HepG2 (cell line): ENCODE measurements around the gene L3MBTL1. TPM values are rescaled to one million over a fixed set of nuclear protein-coding genes. Genes with fewer than 3 reads are reported as not detected.
A peak's percentile ranks its signal among the peaks of the same experiment; 100 is the strongest.

ENCODE experiments used
- ASH2L ChIP-seq: fragments of 300-600, 200-600 bp; sonication (generic); IDR thresholded peaks from 2 replicates; pipeline ENCODE4 v1.7.0; 2017; ENCODE audit warnings: low read depth, mild to moderate bottlenecking, moderate library complexity, mixed read lengths, low read length; ENCODE audit not compliant: insufficient read length
- BORCS8-MEF2B ChIP-seq: sonication (generic); formaldehyde crosslinking; IDR thresholded peaks from 2 replicates; pipeline ENCODE4 v1.8.0; 2022; ENCODE audit warnings: mild to moderate bottlenecking, missing genetic modification reagents
- BRCA1 ChIP-seq: sonication (generic); formaldehyde crosslinking; IDR thresholded peaks from 2 replicates; pipeline ENCODE4 v1.4.0; 2020; ENCODE audit warnings: missing genetic modification reagents
- CC2D1A ChIP-seq: sonication (generic); formaldehyde crosslinking; IDR thresholded peaks from 2 replicates; pipeline ENCODE4 v1.8.1; 2023; ENCODE audit warnings: mild to moderate bottlenecking, missing genetic modification reagents
- DNMT1 ChIP-seq: sonication (generic); formaldehyde crosslinking; IDR thresholded peaks from 2 replicates; pipeline ENCODE4 v1.5.1; 2020; ENCODE audit warnings: mild to moderate bottlenecking, missing genetic modification reagents
- JUND ChIP-seq: sonication (generic); formaldehyde crosslinking; IDR thresholded peaks from 2 replicates; pipeline ENCODE4 v1.8.0; 2022; ENCODE audit warnings: mild to moderate bottlenecking, missing genetic modification reagents
- MAZ ChIP-seq, 2 experiments: sonication (generic) in 1 of 2; formaldehyde crosslinking in 1 of 2; IDR thresholded peaks; 2 replicates each; pipeline versions ENCODE4 v1.5.0 to v1.6.1; 2012 to 2020; ENCODE audit warnings: low read depth in 2 of 2, mild to moderate bottlenecking in 2 of 2, borderline replicate concordance in 1 of 2, improper control_type of control experiment in 1 of 2, low read length in 1 of 2, missing genetic modification reagents in 1 of 2, moderate library complexity in 1 of 2
- MEIS1 ChIP-seq: sonication (generic); formaldehyde crosslinking; IDR thresholded peaks from 2 replicates; pipeline ENCODE4 v1.9.0; 2021; ENCODE audit warnings: mild to moderate bottlenecking, missing genetic modification reagents, moderate library complexity, borderline replicate concordance
- MTA1 ChIP-seq: sonication (generic); formaldehyde crosslinking; IDR thresholded peaks from 2 replicates; pipeline ENCODE4 v1.4.0; 2020; ENCODE audit warnings: missing genetic modification reagents, mild to moderate bottlenecking, borderline replicate concordance
- MZF1 ChIP-seq: sonication (generic); formaldehyde crosslinking; IDR thresholded peaks from 2 replicates; pipeline ENCODE4 v1.8.1; 2023; ENCODE audit warnings: mild to moderate bottlenecking, missing genetic modification reagents, borderline replicate concordance
- NFE2L2 ChIP-seq: fragments of 150-350 bp; IDR thresholded peaks from 2 replicates; pipeline ENCODE4 v1.6.1; 2014; ENCODE audit warnings: low read length
- RXRA ChIP-seq: sonication (generic); formaldehyde crosslinking; IDR thresholded peaks from 2 replicates; pipeline ENCODE4 v1.5.1; 2020; ENCODE audit warnings: missing genetic modification reagents
- SMC3 ChIP-seq: IDR thresholded peaks from 2 replicates; pipeline ENCODE4 v1.6.1; 2011; ENCODE audit warnings: low read length, improper control_type of control experiment
- SP140L ChIP-seq: sonication (generic); formaldehyde crosslinking; IDR thresholded peaks from 2 replicates; pipeline ENCODE4 v1.4.0; 2020; ENCODE audit warnings: missing genetic modification reagents, borderline replicate concordance
- ZBTB8A ChIP-seq: sonication (generic); formaldehyde crosslinking; IDR thresholded peaks from 2 replicates; pipeline ENCODE4 v1.4.0; 2020; ENCODE audit warnings: mild to moderate bottlenecking, low read depth, missing genetic modification reagents, borderline replicate concordance
- ZNF232 ChIP-seq: sonication (generic); formaldehyde crosslinking; IDR thresholded peaks from 2 replicates; pipeline ENCODE4 v1.4.0; 2020; ENCODE audit warnings: missing genetic modification reagents, borderline replicate concordance
- ZNF343 ChIP-seq: sonication (generic); formaldehyde crosslinking; IDR thresholded peaks from 2 replicates; pipeline ENCODE4 v1.4.0; 2020; ENCODE audit warnings: mild to moderate bottlenecking, missing genetic modification reagents
- ZNF780A ChIP-seq: sonication (generic); formaldehyde crosslinking; IDR thresholded peaks from 2 replicates; pipeline ENCODE4 v1.8.0; 2022; ENCODE audit warnings: mild to moderate bottlenecking, missing genetic modification reagents, moderate library complexity
- ZNF839 ChIP-seq: sonication (generic); formaldehyde crosslinking; IDR thresholded peaks from 2 replicates; pipeline ENCODE4 v1.4.0; 2020; ENCODE audit warnings: missing genetic modification reagents, mild to moderate bottlenecking, borderline replicate concordance
- ZSCAN22 ChIP-seq: sonication (generic); formaldehyde crosslinking; IDR thresholded peaks from 2 replicates; pipeline ENCODE4 v1.4.0; 2020; ENCODE audit warnings: mild to moderate bottlenecking, missing genetic modification reagents
- polyA plus RNA-seq, 8 experiments: library from polyadenylated mRNA; depleted of rRNA in 3 of 8; stranded (reverse) in 7 of 8; unstranded in 1 of 8; fragments of >200 nt; fragmentation: Illumina TruSeq in 4 of 8; extraction: Trizol in 4 of 8; gene quantifications; 2 replicates each; pipeline versions ENCODE4 v1.2.1 to v1.2.3, GENCODE V29; 2011 to 2016; ENCODE audit warnings: low read depth in 4 of 8, missing spikeins in 1 of 8, mixed read lengths in 1 of 8; ENCODE audit not compliant: insufficient read depth in 1 of 8
- total RNA-seq, 5 experiments: library from RNA; depleted of rRNA; stranded (reverse); fragments of >200 nt; fragmentation: Illumina TruSeq; extraction: Trizol; gene quantifications; 2 replicates each; pipeline ENCODE4 v1.2.3, GENCODE V29; 2016; ENCODE audit warnings: low read depth in 1 of 5
- TF ChIP-seq, protein P1 (sequence below): sonication (generic); formaldehyde crosslinking; IDR thresholded peaks from 2 replicates; pipeline ENCODE4 v1.4.0; 2020; ENCODE audit warnings: missing genetic modification reagents, mild to moderate bottlenecking, borderline replicate concordance
- TF ChIP-seq, protein P2 (sequence below): sonication (generic); formaldehyde crosslinking; IDR thresholded peaks from 2 replicates; pipeline ENCODE4 v1.4.0; 2020; ENCODE audit warnings: mild to moderate bottlenecking, missing genetic modification reagents

L3MBTL1 gene
- total and polyA plus RNA-seq, 2 of the 13 experiments (the other 11 are each of a cell fraction or from before 2014, with no cell fraction given), result 9.0 to 17.8 TPM

- TF ChIP-seq, protein P1, sequence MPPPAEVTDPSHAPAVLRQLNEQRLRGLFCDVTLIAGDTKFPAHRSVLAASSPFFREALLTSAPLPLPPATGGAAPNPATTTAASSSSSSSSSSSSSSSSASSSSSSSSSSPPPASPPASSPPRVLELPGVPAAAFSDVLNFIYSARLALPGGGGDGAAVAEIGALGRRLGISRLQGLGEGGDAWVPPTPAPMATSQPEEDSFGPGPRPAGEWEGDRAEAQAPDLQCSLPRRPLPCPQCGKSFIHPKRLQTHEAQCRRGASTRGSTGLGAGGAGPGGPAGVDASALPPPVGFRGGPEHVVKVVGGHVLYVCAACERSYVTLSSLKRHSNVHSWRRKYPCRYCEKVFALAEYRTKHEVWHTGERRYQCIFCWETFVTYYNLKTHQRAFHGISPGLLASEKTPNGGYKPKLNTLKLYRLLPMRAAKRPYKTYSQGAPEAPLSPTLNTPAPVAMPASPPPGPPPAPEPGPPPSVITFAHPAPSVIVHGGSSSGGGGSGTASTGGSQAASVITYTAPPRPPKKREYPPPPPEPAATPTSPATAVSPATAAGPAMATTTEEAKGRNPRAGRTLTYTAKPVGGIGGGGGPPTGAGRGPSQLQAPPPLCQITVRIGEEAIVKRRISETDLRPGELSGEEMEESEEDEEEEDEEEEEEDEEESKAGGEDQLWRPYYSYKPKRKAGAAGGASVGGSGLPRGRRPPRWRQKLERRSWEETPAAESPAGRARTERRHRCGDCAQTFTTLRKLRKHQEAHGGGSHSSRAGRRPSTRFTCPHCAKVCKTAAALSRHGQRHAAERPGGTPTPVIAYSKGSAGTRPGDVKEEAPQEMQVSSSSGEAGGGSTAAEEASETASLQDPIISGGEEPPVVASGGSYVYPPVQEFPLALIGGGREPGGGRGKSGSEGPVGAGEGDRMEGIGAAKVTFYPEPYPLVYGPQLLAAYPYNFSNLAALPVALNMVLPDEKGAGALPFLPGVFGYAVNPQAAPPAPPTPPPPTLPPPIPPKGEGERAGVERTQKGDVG (CRISPR knock-in tag), result no peak
- TF ChIP-seq, protein P2, sequence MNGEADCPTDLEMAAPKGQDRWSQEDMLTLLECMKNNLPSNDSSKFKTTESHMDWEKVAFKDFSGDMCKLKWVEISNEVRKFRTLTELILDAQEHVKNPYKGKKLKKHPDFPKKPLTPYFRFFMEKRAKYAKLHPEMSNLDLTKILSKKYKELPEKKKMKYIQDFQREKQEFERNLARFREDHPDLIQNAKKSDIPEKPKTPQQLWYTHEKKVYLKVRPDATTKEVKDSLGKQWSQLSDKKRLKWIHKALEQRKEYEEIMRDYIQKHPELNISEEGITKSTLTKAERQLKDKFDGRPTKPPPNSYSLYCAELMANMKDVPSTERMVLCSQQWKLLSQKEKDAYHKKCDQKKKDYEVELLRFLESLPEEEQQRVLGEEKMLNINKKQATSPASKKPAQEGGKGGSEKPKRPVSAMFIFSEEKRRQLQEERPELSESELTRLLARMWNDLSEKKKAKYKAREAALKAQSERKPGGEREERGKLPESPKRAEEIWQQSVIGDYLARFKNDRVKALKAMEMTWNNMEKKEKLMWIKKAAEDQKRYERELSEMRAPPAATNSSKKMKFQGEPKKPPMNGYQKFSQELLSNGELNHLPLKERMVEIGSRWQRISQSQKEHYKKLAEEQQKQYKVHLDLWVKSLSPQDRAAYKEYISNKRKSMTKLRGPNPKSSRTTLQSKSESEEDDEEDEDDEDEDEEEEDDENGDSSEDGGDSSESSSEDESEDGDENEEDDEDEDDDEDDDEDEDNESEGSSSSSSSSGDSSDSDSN (CRISPR knock-in tag), result peak; percentile 88
- 0 out of 2 replicates have a peak, but pooled peaks have one; percentile 68 for TF ChIP-seq ZNF343 (CRISPR knock-in tag)
- TF ChIP-seq ZNF232 (CRISPR knock-in tag), result peak; percentile 71
- TF ChIP-seq ZSCAN22, result 0 out of 2 replicates have a peak, but pooled peaks have one; percentile 36
- peak; percentile 75 for TF ChIP-seq MEIS1
- no peak; the same call in 1 of the 2 replicates for TF ChIP-seq MAZ (IDR thresholded peaks at IDR 0.05; ENCODE audit: borderline replicate concordance, low read depth, low read length)
- TF ChIP-seq MAZ (CRISPR knock-in tag; IDR thresholded peaks at IDR 0.05; ENCODE audit: low read depth), result peak; percentile 79
- peak; percentile 77; the same call in 1 of the 2 replicates for TF ChIP-seq CC2D1A (CRISPR knock-in tag)
- TF ChIP-seq JUND (CRISPR knock-in tag), result no peak
- TF ChIP-seq MTA1 (CRISPR knock-in tag), result peak; percentile 91; the same call in 1 of the 2 replicates
- TF ChIP-seq DNMT1 (CRISPR knock-in tag), result peak; percentile 89; the same call in 1 of the 2 replicates
- TF ChIP-seq ZBTB8A (CRISPR knock-in tag), result peak; percentile 95; the same call in 1 of the 2 replicates
- TF ChIP-seq ZNF780A (CRISPR knock-in tag), result no peak
- TF ChIP-seq SMC3, result no peak
- TF ChIP-seq BRCA1 (CRISPR knock-in tag), result peak; percentile 92
- TF ChIP-seq MZF1 (CRISPR knock-in tag), result 0 out of 2 replicates have a peak, but pooled peaks have one; percentile 96
- TF ChIP-seq SP140L (CRISPR knock-in tag), result peak; percentile 55; the same call in 1 of the 2 replicates
- 0 out of 2 replicates have a peak, but pooled peaks have one; percentile 2 for TF ChIP-seq NFE2L2
- peak; percentile 85; the same call in 1 of the 2 replicates for TF ChIP-seq ZNF839 (CRISPR knock-in tag)
- peak; percentile 85 for TF ChIP-seq RXRA (CRISPR knock-in tag)
- peak; percentile 98 for TF ChIP-seq ASH2L
- peak; percentile 80 for TF ChIP-seq BORCS8-MEF2B (CRISPR knock-in tag)
Measured at GRCh38 chr20:43590392-43591303, 83.2 kb downstream of the L3MBTL1 start, which contains the start of gene IFT52 (continued).
